T-cell (primary cell): ENCODE data around the gene PLD4. TPM values are rescaled to one million over a fixed set of nuclear protein-coding genes. Genes with fewer than 3 reads are reported as not detected.
"Not testable (repeated sequence)": the region's sequence is repeated elsewhere in the genome, so short reads cannot be mapped to it uniquely, and the experiment has no call there.

ENCODE experiments used
- ATAC-seq, 4 experiments: fragments of 200-7000 bp in 3 of 4; fragments of 150-1000 bp in 1 of 4; cut with Tn5 transposase; replicated peaks in 1 of 4; 1 replicate in 3 of 4; 2 replicates in 1 of 4; pipeline ENCODE4 v1.10.0; 2021; ENCODE audit warnings: moderate library complexity in 3 of 4, mild to moderate bottlenecking in 2 of 4, moderate number of reproducible peaks in 1 of 4
- CTCF ChIA-PET, 2 donors: fragments of 300-600 bp; sonication (Branson Sonifier 250); formaldehyde crosslinking; loops; one replicate each; lab custom pipeline; 2022; ENCODE audit warnings: antibody characterized with exemption in 2 of 2; lab: Charles Lee
- POLR2A ChIA-PET, 2 donors: fragments of 300-600 bp; sonication (Branson Sonifier 250); formaldehyde crosslinking; loops; one replicate each; lab custom pipeline; 2022; ENCODE audit warnings: antibody characterized with exemption in 2 of 2; lab: Charles Lee
- DNase-seq, 35 experiments: peaks; one replicate each; pipeline versions ENCODE4 v3.0.0 to v3.0.0-alpha.2; 2013 to 2023
- H3K27ac ChIP-seq: one replicate; pipeline ENCODE4 v1.5.1; 2013; ENCODE audit warnings: low read length
- H3K27me3 ChIP-seq, 2 experiments: replicated peaks in 1 of 2; 1 replicate in 1 of 2; 2 replicates in 1 of 2; pipeline versions ENCODE4 v1.6.1 to v1.7.0; 2013; ENCODE audit warnings: low read length in 1 of 2, mixed read lengths in 1 of 2; ENCODE audit not compliant: control insufficient read depth in 2 of 2, insufficient read depth in 2 of 2; ENCODE audit errors: extremely low read depth in 1 of 2
- H3K36me3 ChIP-seq, 2 donors: 1 replicate in 1 of 2; 2 replicates in 1 of 2; pipeline versions ENCODE4 v1.6.1 to v1.7.0; 2013; ENCODE audit warnings: low read length in 1 of 2; ENCODE audit not compliant: control insufficient read depth in 2 of 2, insufficient read depth in 1 of 2; ENCODE audit errors: extremely low read depth in 1 of 2
- H3K4me1 ChIP-seq, 2 experiments: 1 replicate in 1 of 2; 2 replicates in 1 of 2; pipeline versions ENCODE4 v1.6.1 to v1.7.0; 2013; ENCODE audit warnings: low read length in 2 of 2, mixed read lengths in 1 of 2; ENCODE audit not compliant: insufficient read depth in 2 of 2, control insufficient read depth in 1 of 2; ENCODE audit errors: extremely low read depth in 1 of 2
- H3K4me3 ChIP-seq, 2 donors: 1 replicate in 1 of 2; 2 replicates in 1 of 2; pipeline versions ENCODE4 v1.5.1 to v1.7.0; 2013; ENCODE audit warnings: mild to moderate bottlenecking in 2 of 2, low read length in 1 of 2, moderate library complexity in 1 of 2; ENCODE audit not compliant: control insufficient read depth in 1 of 2; ENCODE audit errors: extremely low read depth in 1 of 2
- H3K9me3 ChIP-seq: 2 replicates; pipeline ENCODE4 v1.7.0; 2013
- H3K27ac Mint-ChIP-seq, 2 donors: one replicate each; pipeline ENCODE4 v1.8.0; 2020 to 2021; ENCODE audit warnings: mild to moderate bottlenecking in 2 of 2, mixed read lengths in 2 of 2
- H3K27me3 Mint-ChIP-seq, 2 donors: one replicate each; pipeline ENCODE4 v1.8.0; 2021 to 2022; ENCODE audit warnings: mixed read lengths in 2 of 2
- H3K36me3 Mint-ChIP-seq: one replicate; pipeline ENCODE4 v1.8.0; 2021; ENCODE audit warnings: mixed read lengths
- H3K4me1 Mint-ChIP-seq, 3 donors: one replicate each; pipeline ENCODE4 v1.8.0; 2020 to 2022; ENCODE audit warnings: mixed read lengths in 3 of 3, mild to moderate bottlenecking in 1 of 3
- H3K4me3 Mint-ChIP-seq, 3 donors: one replicate each; pipeline ENCODE4 v1.8.0; 2020 to 2022; ENCODE audit warnings: mild to moderate bottlenecking in 3 of 3, mixed read lengths in 3 of 3, moderate library complexity in 3 of 3
- H3K9me3 Mint-ChIP-seq, 3 donors: one replicate each; pipeline ENCODE4 v1.8.0; 2020 to 2022; ENCODE audit warnings: mixed read lengths in 3 of 3
- WGBS: methylation state at CpG from one replicate; pipeline ENCODE4 v1.1.5; 2013; ENCODE audit warnings: missing lambda C conversion rate; ENCODE audit not compliant: insufficient coverage; 5-methylcytosine and 5-hydroxymethylcytosine counted together
- total RNA-seq, 35 experiments: library from RNA in 6 of 35; stranded (reverse) in 6 of 35; fragments of 120-200 nt in 1 of 35; gene quantifications; one replicate each; pipeline versions ENCODE4 v1.2.1 to v1.2.4 and lab custom pipeline; 2013 to 2026

The PLD4 gene
- total RNA-seq, 5 donors from 2014 or later (not counting 1 experiment from before 2014, with no cell fraction given) = 0.65 to 4.9 (median 3.9) TPM

DNA sequence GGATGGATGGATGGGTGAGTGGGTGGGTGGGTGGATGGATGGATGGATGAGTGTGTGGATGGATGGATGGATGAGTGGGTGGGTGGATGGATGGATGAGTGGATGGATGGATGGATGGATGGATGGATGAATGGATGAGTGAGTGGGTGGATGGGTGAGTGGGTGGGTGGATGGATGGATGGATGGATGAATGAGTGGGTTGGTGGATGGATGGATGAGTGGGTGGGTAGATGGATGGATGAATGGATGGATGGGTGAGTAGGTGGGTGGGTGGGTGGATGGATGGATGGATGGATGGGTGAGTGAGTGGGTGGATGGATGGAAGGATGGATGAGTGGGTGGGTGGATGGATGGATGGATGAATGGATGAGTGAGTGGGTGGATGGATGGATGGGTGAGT is 34.4 kb upstream of the PLD4 start:
- DNase-seq, H3K27me3 ChIP-seq, CTCF ChIA-PET, H3K27me3 Mint-ChIP-seq, H3K9me3 ChIP-seq, H3K27ac Mint-ChIP-seq, H3K4me1 ChIP-seq, H3K36me3 ChIP-seq, POLR2A ChIA-PET, ATAC-seq, H3K27ac ChIP-seq, H3K4me1 Mint-ChIP-seq, H3K4me3 Mint-ChIP-seq, H3K36me3 Mint-ChIP-seq, H3K9me3 Mint-ChIP-seq, H3K4me3 ChIP-seq: not testable (repeated sequence)

- H3K4me1 Mint-ChIP-seq = no peaks in the 10 kb centered on the region
- Histone ChIP-seq H3K9me3 (no peaks in the 10 kb centered on the region), H3K36me3 (no peaks in the 10 kb centered on the region), H3K27ac (no peak overlapping the region), H3K4me1 (no peaks in the 10 kb centered on the region), H3K27me3 (peaks cover 0 to 3% of the 10 kb centered on the region in 2 experiments), H3K4me3 (no peak overlapping the region)
- ChIA-PET POLR2A (no interaction called here), CTCF (no interaction called here)
- DNase-seq (peak in 2 of 35 experiments; percentile 2 to 20), ATAC-seq (no peak)
- WGBS = 93% methylated on average over 3 of the region's 4 CpGs
- no peaks in the 10 kb centered on the region for H3K9me3 Mint-ChIP-seq
- H3K27ac Mint-ChIP-seq = no peak overlapping the region
- H3K27me3 Mint-ChIP-seq = no peaks in the 10 kb centered on the region
- H3K4me3 Mint-ChIP-seq = no peak overlapping the region
- H3K36me3 Mint-ChIP-seq = no peaks in the 10 kb centered on the region
These were observed 33.5 kb upstream of the PLD4 start for GRCh38 chr14:104891121-104891551.

- H3K36me3 ChIP-seq = no peaks in the 10 kb centered on the region
- ATAC-seq (no peak), DNase-seq (peak in 1 of 35 experiments; percentile 2)
- ChIA-PET POLR2A (no interaction called here), CTCF (no interaction called here)
- Mint-ChIP-seq H3K9me3 (no peaks in the 10 kb centered on the region), H3K27me3 (no peaks in the 10 kb centered on the region), H3K4me3 (no peak overlapping the region), H3K27ac (no peak overlapping the region), H3K36me3 (no peaks in the 10 kb centered on the region), H3K4me1 (peaks cover 0 to 3% (median 0%) of the 10 kb centered on the region in 3 donors)
- H3K27me3 ChIP-seq = peaks cover 0 to 3% of the 10 kb centered on the region in 2 experiments
- H3K4me3 ChIP-seq = no peak overlapping the region
- no peaks in the 10 kb centered on the region for H3K4me1 ChIP-seq
- WGBS = 70% methylated on average over 12 of the region's 13 CpGs
- no peaks in the 10 kb centered on the region for H3K9me3 ChIP-seq
- H3K27ac ChIP-seq = no peak overlapping the region
These were observed 32.8 kb upstream of the PLD4 start for GRCh38 chr14:104891664-104892530.

DNA sequence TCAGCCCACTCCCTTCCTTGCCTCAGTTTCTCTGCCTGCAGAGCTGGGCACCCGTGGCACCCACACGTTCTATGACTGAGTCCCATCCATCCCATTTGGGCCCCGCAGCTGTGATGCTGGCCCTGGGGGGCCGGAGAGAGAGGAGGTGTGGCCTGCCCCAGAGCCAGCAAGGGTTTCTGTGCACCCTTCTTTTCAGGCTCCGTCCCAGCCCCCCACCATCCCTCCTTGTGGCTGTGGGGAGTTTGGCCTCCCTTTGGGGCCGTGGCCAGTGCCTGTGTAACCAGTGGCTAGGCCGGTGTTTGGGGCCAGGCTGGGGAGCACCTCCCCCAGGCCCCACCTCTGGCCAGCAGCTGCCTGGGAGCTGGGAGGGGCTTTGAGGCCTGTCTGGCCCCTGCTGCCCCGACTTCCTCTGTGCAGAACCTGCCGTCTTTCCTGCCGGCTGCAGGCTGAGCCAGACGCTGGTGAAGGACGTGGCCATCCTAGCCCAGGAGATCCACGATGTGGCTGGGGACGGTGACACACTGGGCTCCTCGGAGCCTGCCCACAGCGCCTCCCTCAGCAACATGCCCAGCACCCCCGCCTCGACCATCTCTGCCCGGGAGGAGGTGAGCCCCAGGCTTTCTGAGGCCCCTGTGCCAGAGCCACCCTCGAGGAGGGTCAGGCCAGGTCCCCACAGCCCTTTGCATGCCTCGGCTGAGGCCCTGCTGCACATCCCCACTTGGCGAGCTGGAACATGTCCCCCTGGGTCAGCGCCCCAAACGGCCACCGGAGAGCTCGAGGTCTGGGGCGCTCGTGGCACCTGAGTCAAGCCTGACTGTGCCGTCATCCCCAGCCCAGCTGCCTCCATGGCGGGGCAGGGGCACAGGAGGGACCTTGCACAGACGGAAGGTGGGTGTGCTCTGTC is 31.9 kb upstream of the PLD4 start:
- WGBS = 56% methylated on average over 25 of the region's 31 CpGs
- peaks cover 0 to 9% of the 10 kb centered on the region in 2 experiments for H3K27me3 ChIP-seq
- H3K9me3 ChIP-seq = no peaks in the 10 kb centered on the region
- ATAC-seq = peak in 1 of 4 experiments; percentile 20
- ChIA-PET CTCF (no interaction called here), POLR2A (no interaction called here)
- peaks cover 0 to 3% (median 0%) of the 10 kb centered on the region in 3 donors for H3K4me1 Mint-ChIP-seq
- H3K36me3 Mint-ChIP-seq = no peaks in the 10 kb centered on the region
- no peak overlapping the region for H3K27ac Mint-ChIP-seq
- H3K4me3 Mint-ChIP-seq = no peak overlapping the region
- H3K4me1 ChIP-seq = no peaks in the 10 kb centered on the region
- no peaks in the 10 kb centered on the region for H3K9me3 Mint-ChIP-seq
- H3K36me3 ChIP-seq = no peaks in the 10 kb centered on the region
- H3K4me3 ChIP-seq = no peak overlapping the region
- H3K27ac ChIP-seq = no peak overlapping the region
- peak in 2 of 35 experiments; percentile 1 to 22 for DNase-seq
- H3K27me3 Mint-ChIP-seq = no peaks in the 10 kb centered on the region

GRCh38 chr14:104893435-104894207 is 31.1 kb upstream of the PLD4 start:
- H3K36me3 ChIP-seq = no peaks in the 10 kb centered on the region
- no peaks in the 10 kb centered on the region for H3K4me1 ChIP-seq
- H3K27me3 ChIP-seq = peaks cover 0 to 15% of the 10 kb centered on the region in 2 experiments
- H3K27ac Mint-ChIP-seq = no peak overlapping the region
- H3K9me3 ChIP-seq = no peaks in the 10 kb centered on the region
- no peak overlapping the region for H3K4me3 ChIP-seq
- no peak overlapping the region for H3K27ac ChIP-seq
- no peaks in the 10 kb centered on the region for H3K36me3 Mint-ChIP-seq
- ChIA-PET POLR2A (no interaction called here), CTCF (no interaction called here)
- H3K4me3 Mint-ChIP-seq = no peak overlapping the region
- no peaks in the 10 kb centered on the region for H3K9me3 Mint-ChIP-seq
- peaks cover 0 to 3% (median 0%) of the 10 kb centered on the region in 3 donors for H3K4me1 Mint-ChIP-seq
- no peaks in the 10 kb centered on the region for H3K27me3 Mint-ChIP-seq
- WGBS = 83% methylated on average over 34 of the region's 39 CpGs
- DNase-seq (peak in 1 of 35 experiments; percentile 2), ATAC-seq (no peak)
